HG03097 (cell line): Measurements from ENCODE around the gene THAP4.

Experiments used
- ATAC-seq: cut with Tn5 transposase; IDR thresholded peaks from one replicate; pipeline ENCODE4 v1.9.1; 2021; ENCODE audit not compliant: unreplicated experiment, low FRiP score

The THAP4 gene, protein sequence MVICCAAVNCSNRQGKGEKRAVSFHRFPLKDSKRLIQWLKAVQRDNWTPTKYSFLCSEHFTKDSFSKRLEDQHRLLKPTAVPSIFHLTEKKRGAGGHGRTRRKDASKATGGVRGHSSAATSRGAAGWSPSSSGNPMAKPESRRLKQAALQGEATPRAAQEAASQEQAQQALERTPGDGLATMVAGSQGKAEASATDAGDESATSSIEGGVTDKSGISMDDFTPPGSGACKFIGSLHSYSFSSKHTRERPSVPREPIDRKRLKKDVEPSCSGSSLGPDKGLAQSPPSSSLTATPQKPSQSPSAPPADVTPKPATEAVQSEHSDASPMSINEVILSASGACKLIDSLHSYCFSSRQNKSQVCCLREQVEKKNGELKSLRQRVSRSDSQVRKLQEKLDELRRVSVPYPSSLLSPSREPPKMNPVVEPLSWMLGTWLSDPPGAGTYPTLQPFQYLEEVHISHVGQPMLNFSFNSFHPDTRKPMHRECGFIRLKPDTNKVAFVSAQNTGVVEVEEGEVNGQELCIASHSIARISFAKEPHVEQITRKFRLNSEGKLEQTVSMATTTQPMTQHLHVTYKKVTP

DNA sequence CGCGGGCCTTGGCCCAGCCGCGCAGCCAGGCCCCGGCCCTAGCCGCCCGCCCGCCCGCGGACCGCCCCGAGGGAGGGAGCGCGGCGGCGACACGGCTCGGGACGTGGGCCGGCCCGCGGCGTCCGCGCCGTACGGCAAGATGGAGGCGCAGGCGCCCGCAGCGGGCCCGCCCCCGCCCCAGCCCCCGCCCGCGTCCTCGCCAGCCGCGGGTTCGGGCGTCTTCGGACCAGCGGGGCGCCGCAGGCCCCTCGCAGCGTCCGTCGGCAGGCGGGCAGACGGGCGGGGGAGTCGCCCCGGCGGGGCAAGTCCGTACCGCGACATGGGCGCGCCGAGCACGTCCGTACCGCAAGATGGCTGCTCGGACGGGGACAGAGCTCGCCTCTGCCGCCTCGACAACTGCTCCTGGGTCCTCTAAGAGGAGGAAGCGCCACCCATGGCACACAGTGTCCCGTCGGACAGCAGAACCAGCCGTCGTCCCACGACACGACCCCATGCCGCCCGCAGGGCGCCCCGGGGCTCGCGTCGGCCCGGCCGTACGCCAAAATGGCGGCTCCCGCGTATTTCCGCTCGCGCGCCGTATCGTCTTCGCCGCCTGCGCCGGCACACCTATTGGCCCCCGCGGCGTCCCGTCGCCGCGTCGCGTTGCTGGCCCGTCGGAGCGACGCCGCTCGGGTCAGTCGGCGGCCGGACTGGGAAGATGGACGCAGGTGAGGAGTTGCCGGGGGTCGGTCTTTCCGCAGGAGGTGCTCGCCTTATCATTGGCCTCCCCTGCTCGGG is at the start of gene THAP4, which contains the start of gene ATG4B:
Gene THAP4 (minus strand): TSS at position 141 of the 777 bp plus-strand sequence. CDS start 141 bp downstream, outside the sequence.
Gene ATG4B (plus strand): TSS at position 676 of the 777 bp plus-strand sequence. CDS start 22 bp downstream, at position 698.
- peak; percentile 68 for ATAC-seq

DNA sequence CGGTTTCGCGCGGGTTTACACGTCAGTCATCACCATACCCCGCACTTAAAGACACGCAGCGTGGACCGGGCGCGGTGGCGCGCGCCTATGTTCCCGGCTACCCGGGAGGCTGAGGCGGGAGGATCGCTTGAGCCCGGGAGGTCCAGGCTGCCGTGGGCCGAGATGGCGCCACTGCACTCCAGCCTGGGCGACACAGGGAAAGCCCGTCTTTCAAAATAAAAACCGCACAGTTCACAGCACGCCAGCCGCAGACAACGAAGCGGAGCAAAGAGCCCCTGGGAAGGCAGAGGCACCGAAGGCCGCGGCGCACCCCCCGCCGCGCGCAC is 49.3 kb upstream of the THAP4 start:
- peak; percentile 6 for ATAC-seq

DNA sequence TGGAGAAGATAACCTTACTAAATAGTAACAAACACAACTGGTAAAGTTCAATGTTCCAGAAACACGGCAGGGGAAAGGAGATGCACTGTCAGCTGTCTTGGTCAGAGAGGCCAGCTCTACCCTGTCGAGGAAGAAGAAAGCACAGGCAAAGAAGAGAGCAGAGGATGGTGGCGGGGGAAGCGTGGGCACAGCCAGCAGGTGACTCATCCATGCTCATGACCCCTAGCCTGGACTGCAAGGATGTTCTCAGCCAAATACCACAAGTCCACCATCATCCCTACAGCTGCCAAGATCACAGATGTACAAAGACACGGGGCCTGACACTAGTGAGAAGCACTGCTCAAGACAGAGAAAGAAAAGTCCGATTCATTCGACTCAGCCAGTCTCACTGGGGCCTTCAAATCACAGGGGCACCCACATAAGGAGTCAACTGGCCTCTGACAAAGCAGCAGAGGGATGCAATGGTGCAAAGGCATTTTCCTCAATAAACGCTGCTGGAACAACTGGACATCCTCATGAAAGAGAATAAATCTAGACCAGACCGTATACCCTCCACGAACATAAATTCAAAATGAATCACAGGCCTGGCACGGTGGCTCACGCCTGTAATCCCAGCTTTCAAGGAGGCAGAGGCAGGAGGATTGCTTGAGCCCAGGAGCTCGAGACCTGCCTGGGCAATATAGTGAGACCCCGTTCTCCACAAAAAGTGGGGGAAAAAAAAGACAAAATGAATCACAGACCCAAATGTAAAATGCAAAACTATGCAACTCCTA is 44.1 kb upstream of the THAP4 start:
- no peak for ATAC-seq

DNA sequence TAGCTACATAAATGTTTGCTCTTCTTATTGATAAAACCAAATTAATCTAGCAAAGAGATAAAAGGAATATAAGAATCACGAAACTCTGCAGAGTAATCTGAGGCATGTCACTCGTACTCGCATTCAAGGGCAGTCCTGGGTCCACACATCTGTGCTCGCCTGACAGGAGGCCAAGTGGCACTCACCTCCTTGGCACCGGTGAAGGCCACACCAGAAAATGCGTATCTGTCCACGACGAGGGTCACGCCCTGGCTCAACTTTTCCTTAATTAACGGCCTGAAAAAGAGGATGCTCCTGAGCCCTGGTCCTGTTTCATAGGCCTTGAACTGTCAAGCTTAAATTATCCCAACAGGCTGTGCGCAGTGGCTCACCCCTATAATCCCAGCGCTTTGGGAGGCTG is 43.1 kb upstream of the THAP4 start:
- ATAC-seq = no peak

DNA sequence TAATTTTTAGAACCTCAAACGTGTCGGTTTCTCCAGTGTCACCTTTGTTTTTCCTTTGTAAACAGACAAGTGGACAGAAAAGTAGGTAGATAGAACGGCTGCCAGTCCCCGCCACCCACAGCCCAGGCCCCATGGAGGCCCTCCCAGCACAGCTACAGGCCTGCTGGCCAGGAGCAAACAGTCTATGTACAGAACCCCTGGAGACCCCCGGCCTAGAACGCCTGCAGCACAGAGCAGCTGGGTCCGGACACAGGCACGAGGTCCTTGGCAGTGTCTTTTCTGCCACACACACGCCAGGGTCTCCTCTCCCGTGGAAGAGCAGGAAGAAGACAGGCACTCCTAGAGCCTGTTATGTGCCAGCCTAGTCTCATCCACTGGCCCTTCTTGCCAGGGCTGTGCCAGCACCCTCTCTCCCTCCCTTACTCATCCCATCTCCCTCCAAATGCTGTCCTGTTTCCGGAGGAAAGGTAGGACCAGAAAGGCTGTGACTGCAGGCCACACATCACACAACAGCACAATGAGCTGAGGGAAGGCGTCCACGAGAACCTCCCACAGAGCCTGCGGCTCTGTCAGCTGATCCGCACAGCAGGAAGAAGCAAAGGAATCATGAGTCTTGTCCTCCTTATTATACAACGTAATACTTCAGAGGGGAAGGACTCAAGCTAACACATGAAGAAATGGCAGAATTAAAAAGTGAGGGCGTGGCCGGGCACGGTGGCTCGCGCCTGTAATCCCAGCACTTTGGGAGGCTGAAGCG is 42.0 kb upstream of the THAP4 start:
- ATAC-seq = no peak

DNA sequence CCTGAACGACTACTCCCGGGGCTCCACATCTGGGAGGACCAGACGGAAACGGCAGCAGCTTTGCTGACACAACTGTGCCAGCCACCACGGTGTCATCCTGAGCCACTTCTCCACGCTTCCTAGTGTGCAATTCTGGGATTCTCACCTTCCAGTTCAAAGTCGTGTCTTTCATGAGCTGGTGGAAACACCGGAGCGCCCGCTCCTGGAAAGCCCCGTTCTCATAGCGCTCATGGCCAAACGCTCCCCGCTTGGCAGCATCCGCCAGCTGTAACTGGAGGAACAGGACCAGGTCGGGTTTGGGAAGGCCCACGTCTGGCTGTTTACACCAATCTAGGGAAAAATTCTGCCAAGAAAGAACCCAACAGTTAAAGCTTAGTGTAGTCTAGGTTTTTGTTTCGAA is 41.3 kb upstream of the THAP4 start:
- no peak for ATAC-seq

DNA sequence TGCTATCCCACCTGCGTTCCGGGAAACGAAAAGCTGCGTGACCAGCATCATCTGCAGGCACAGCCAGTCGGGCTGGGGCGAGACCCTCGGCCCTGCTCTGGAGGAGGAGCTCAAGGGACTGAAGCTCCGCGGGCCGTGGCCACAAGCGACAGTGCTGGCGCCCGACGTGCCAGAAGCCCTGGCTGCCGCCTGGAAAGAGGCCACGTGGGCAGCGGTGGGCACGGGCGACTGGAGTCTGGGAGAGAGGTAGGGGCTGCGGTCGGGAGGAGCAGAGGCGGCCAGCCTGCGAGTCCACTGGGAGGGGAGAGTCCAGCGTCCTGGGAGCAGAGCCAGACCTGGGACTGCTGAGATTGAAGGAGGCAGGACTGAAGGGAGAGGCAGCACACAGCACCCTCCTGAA is 40.4 kb upstream of the THAP4 start:
- ATAC-seq = no peak

DNA sequence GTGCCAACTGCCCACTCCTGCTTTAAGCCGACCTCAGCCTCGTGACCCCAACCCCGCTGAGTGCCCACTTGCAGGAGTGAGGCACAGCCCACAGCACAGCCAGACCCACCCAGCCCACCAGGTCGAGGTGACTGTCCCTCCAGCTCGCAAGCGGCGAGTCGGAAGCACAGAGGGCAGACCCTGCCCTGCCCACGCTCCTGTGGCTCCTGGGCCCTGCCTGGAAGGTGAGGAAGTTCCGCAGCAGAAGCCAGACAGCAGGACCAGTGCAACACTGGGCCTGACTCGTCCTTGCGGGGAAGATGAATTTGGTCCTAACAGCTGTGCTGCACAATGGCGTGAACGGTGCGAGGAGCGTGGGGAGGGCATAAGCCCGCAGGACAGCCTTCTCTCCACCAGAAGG is 39.7 kb upstream of the THAP4 start:
- no peak for ATAC-seq

DNA sequence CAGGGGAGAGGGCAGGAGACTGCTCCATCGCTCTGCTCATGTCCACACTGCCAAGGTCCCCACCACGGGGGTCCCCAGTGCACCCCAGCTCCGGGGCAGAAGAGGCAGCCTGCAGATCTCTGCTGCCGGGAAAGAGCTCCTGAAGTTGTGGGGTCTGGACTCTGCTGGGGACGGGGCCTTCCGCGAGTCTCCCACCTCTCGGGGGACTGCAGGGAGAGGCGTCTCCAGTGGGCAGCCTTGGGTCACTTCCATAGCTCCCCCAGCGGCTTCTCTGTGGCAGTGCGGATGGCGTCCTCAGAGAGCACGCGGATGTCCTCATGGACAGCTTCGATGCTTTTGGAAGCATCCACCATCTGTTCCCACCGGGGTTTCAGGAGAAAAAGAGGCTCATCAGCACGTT is 38.9 kb upstream of the THAP4 start:
- no peak for ATAC-seq

DNA sequence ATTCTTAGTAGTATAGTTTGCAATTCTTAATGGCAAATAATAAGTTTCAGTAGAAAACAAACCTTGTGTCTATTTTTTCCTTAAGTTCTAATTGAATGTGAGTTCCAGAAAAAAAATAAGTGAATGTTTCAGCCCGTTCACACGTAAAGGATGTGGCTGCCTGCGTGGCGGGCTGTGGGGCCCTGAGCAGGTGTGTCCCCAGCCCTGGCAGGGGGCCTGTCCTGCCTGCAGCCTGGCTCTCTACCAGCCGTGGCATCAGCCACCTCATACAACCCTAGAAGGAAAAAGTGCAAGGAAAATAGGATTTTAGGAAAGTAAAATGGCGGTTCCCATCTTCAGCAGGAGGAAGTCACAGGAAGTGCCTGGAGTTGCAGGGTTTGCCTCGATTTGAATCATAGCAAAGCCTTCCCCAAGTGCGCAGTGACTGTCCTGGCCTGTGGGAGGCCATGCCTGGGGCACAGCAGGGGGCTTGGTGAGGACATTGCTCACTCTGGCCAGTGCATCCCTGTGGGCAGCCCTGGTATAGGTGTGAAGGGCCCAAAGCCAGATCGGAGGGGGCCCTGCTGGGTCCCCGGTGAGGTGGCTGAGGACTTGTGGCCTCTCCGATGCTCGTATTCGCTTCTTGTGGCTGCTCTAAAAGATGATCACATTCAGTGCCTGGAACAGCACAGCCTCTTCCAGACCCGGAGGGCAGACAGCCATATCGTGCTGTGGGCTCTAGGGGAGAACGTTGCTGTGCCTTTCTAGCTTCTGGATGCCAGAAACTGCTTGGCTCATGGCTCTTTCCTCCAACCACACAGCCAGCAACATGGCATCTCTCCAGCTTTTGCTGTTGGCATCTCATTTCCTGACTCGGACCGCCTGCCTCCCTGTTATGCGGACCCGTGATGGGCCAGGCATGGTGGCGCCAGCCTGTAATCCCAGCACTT is 37.1 kb upstream of the THAP4 start:
- no peak for ATAC-seq

DNA sequence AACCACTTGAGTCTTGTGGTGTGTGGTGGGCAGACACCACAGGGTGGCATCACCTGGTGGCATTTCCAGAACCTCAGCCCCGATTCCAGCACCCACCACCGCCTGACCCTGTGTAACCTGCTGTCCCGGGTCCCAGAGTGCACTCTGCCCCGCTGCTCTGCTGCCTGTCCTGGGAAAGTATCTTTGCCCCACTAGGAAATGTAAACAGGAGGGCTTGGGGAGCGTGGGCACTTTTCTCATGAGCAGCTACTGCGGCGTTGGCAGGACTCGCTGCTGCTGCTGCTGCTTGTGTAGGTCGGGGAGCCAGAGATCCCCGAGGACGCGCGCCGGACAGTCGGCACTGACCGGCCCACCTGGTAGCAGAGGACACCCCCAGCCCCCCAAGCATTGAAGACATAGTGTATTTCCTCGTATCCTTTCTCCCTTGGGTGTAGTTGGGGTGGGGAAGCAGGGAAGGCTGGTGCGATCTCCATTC is 36.3 kb upstream of the THAP4 start:
- ATAC-seq = no peak

DNA sequence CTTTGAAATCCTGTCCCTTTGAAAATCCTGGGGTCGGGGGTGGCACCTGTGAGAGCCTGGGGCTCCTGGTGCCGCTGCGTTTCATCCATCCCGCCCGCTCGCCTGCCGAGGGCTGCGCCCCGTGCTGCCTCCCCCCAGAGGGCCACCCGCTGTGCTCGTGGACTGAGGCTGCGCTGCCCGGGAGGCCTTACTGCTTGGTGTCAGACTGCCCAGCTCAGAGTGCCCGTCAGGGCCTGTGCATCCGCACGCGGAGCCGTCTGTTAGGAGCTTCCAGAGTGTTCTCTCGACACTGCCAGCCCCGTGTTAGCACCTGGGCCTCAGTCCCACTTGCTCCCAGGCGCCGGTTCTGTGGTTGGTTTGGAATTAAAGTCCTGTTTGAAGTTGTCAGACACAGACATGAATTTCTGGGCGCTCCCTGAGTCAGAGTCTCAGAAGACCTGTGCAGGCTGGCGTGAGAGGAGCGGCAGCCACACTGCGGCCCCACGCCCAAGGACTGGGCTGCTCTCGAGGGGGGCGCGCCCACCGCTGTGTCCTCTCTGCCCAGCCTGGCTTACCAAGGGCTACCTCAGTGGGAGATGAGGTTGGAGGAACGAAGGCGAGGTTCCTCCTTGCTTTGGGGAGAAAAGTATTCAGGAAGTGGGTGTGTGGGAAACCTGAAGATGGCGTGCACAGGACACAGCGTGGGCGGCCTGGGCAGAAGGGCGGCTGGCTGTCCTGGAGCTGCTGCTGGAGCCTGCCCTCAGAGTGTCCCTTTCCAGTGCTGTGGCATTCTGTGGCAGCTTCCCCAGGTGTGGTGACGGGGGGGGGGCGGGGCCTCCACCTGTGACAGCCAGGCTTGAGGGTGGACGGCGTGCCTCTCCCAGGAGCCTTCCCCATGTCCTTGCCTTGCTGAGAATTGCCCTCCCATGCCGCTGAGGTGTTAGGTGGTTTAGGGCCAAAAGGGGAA is 35.6 kb upstream of the THAP4 start:
- ATAC-seq = no peak

DNA sequence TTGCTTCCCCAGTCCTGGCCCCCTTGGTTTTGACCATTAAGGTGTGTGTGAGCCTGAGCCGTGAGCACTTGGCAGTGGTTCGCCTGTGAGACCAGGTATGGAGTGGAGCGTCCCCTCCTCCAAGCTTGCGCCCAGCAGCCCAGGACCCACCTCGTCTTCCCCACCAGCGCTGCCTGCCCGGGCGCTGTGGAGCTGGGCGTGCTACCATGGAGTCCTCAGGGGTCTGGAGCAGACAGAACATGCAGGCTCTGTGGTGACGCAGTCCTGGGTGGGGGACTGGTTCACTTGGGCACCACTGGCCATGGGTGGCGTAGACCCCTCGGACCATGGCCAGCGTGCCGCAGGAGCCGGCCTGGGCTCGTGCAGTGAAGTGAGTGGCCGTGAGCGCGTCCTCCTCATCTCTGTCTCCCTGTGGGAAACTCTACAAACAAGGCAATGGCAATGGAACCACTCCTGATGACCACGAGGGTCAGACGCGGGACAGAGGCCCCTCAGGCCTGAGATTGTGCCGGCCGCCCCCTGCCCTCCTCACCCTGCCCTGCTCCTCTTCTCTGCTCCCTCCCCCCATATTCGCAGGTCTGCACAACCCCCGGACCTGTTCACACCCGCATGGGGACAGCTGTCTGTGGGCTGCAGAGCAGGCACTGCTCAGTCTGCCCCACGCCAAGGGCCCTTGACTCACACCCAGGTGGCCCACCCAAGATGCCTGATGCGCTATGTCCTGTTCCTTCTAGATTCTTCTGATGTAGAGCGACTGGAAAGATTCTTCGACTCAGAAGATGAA is 34.7 kb upstream of the THAP4 start:
- no peak for ATAC-seq

DNA sequence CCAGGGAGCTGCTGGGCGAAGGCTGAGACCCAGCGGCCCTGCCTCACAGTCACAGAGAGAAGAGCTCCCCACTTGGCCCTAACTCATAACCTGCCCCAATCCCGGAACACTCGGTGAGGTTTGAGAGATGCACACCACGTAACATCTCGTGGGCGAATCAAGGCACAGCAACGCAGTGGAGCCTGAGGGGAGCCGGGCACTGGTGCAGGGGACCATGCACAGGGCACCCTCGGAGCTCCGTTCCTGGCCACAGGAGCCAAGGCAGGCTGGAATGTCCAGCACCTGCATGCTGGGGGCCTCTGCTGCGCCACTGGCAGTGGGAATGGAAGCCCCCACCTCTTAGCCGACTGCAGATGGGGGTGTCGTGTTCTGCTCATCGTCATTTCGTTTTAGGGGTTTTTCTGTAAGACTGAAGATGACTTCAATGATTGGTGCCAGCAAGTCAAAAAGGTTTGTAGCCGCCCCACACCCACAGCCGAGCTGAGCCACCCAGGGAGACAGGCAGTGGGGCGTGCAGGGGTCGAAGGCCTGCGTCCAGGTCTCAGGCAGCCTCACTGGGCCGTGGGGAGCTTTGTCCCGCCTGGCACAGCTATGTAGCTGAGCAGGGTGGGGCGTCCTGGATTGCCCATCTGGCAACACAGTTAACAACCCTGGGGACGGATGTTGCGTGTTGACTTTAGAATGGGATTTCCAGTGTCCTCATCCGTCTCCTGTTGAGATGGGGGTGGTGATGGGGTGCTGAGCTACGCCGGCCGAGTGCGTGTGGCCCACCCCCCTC is 33.6 kb upstream of the THAP4 start:
- no peak for ATAC-seq

DNA sequence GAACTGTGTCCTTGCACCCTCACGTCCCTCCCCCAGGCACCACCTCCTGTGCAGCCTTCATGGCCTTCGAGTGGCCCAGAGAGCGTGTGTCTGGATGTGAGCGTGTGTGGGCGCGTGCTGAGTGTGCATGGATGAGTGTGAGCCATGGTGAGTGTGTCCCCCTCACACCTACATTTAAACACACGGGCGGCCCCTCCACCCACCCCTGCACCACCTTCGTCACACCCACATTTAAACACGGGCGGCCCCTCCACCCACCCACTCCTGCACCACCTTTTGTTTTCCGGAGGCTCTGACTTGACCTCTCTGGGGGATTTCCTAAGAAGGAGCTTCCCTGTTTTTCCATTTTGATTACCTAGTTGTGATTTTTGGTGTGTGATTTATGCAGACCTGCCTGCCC is 31.9 kb upstream of the THAP4 start:
- ATAC-seq = no peak

DNA sequence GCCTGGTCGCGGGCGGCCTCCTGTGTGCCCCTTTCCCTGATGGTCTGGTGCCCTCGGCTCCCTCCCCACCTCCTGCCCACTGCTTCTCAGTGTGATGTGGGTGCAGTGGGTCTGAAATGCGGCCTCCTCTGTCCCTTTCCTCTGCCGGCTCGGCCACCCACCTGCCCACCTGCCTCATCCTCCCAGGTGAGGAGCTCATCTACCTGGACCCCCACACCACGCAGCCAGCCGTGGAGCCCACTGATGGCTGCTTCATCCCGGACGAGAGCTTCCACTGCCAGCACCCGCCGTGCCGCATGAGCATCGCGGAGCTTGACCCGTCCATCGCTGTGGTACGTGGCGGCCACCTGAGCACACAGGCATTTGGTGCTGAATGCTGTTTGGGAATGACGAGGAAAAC is 31.4 kb upstream of the THAP4 start:
- no peak for ATAC-seq
